Measurements from ENCODE around the gene TCF7. TPM values are rescaled to one million over a fixed set of nuclear protein-coding genes. Genes with fewer than 3 reads are reported as not detected.

The TCF7 gene
- total RNA-seq, 1 donor from 2014 or later = 7.5 TPM

DNA sequence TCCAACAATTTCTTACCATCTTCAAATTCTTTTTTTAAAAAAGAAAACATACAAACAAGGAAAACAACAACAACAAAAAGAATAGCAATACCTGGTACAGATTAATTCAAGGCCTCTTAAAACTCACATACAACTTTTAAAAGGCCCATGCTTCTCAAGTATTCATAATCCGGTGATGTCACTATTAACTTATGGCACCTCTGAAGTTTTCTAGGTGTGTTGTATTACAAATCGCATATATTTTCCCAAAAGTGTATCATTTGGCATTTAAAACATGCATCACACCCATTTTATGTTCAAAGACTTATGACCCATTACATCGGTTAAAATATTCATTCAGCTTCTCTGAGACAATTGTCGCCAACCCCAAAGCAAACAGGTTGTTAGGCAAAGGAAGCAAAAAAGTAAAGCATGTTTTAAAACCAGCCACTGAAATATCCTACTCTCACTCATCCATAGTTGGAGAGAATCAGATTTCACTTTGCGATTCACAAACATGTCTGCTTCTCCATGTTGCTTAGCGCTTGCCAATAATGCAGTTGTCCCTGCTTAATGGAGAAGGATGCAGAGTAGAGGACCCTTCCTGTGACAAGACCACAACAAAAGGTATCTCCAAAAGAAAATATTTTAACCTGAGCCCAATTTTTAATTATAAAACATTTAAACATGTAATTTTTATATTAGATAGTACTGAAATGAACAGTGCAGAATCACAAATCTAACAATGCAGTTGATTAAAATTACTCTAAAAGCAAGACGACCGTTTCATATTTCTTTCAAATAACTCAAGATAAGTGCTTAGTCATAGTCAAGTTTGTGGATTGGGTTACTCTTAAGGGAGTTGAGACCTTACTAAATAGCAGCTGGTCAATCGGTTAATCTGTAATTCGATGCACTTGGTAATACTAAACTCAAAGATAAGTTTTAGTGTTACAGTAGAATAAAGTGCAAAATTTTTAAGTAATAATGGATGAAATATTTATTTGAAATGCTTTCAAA, 60.7 kb downstream of the TCF7 start:
- H3K4me3 Mint-ChIP-seq = peak overlapping the region; percentile 96
- H3K27me3 Mint-ChIP-seq (ENCODE audit: low read depth) = no peaks in the 10 kb centered on the region
- H3K27ac Mint-ChIP-seq = peak overlapping the region; percentile 99

DNA sequence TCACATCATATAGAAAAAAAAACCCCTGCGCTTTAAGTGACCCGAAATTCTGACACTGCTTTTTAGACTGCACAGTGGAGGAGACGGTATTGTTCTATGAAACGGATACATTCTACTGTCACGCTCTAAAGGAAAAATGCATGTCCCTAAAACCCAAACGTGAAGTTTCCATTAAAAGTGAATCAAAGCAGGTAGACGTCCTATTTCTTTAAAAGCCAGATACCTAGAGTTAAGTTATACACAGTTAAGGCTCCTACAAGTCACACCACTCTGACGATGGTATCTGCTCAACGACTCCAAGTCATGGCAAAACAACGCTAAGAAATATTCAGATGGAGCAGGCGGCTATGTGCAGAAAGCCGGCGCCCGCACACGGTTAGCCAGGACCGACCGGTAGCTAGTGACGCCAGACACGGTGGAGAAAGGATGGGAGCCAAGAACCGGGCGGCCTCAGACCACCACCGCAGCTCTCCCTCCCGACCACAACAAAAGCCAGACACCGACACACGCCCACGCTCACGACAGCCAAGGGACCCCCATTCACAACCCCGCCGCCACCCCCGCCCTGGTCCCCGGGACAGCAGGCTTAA, 61.5 kb downstream of the TCF7 start:
- Mint-ChIP-seq H3K9me3 (no peaks in the 10 kb centered on the region), H3K27ac (peak overlapping the region; percentile 99), H3K27me3 (ENCODE audit: low read depth) (no peaks in the 10 kb centered on the region), H3K4me3 (peak overlapping the region; percentile 96), H3K36me3 (peaks cover 13% of the 10 kb centered on the region), H3K4me1 (peaks cover 29% of the 10 kb centered on the region)
- no peak for DNase-seq (ENCODE audit: low spot score in 2 of 2, unreplicated experiment in 2 of 2)
- TF ChIP-seq, protein P1, sequence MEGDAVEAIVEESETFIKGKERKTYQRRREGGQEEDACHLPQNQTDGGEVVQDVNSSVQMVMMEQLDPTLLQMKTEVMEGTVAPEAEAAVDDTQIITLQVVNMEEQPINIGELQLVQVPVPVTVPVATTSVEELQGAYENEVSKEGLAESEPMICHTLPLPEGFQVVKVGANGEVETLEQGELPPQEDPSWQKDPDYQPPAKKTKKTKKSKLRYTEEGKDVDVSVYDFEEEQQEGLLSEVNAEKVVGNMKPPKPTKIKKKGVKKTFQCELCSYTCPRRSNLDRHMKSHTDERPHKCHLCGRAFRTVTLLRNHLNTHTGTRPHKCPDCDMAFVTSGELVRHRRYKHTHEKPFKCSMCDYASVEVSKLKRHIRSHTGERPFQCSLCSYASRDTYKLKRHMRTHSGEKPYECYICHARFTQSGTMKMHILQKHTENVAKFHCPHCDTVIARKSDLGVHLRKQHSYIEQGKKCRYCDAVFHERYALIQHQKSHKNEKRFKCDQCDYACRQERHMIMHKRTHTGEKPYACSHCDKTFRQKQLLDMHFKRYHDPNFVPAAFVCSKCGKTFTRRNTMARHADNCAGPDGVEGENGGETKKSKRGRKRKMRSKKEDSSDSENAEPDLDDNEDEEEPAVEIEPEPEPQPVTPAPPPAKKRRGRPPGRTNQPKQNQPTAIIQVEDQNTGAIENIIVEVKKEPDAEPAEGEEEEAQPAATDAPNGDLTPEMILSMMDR (IDR thresholded peaks at IDR 0.05; ENCODE audit: unreplicated experiment) = no peak

More for the DNA sequence above, 60.7 kb downstream of the TCF7 start:
- H3K36me3 Mint-ChIP-seq = peaks cover 13% of the 10 kb centered on the region
- no peak for DNase-seq (ENCODE audit: low spot score in 2 of 2, unreplicated experiment in 2 of 2)
- no peaks in the 10 kb centered on the region for H3K9me3 Mint-ChIP-seq
- TF ChIP-seq, protein P1 (IDR thresholded peaks at IDR 0.05; ENCODE audit: unreplicated experiment) = no peak
- H3K4me1 Mint-ChIP-seq = peaks cover 29% of the 10 kb centered on the region

DNA sequence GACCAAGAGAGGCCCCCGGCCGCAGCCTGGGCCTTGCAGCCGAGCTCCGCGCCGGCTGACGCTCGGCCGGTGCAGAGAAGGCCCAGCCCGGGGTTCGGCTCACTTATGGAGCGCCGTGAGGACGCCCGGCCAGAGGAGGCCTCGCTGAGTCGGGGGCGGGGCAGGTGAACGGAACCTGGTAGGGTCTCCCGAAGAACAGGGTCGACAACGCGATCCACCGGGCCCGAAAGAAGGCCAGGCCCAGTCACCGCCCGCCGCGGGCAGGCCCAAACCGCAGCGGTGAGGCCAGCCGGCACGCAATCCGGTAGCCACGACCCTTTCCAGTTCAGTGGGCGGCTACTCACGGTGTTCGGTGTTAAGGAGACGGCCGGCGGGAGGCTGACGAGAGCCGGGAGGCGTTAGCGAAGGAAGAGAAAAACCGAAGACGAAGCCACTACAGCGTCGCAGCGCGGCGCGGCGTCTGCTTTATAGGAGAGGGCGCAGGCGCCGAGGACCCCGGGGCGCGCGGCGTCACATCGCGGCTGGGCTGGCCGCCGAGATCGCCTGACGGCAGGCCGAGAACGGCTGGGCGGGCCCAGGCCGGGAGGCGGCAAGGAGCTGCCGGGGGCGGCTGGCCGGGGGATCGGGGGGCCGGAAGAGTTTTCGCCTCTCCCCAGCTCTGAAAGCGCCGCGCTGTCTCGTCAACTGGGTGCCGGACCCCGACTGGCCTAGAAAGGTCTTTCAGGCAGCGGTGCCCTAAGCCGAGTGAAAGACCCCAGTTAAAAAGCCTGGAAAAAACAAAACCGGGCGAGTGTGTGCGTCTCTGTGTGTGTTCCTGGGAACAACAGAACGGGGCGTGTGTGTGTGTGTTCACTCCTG, 62.3 kb downstream of the TCF7 start, which contains the start of gene SKP1:
SKP1 (minus strand) TSS at position 440 of the 858 bp plus-strand sequence. CDS start 2,928 bp downstream, outside the sequence.
- H3K4me3 Mint-ChIP-seq = peak within 1 kb of the TSS; percentile 96
- peak; percentile 75 to 89 for DNase-seq (ENCODE audit: low spot score in 2 of 2, unreplicated experiment in 2 of 2)
- no peaks in the 10 kb centered on the region for H3K9me3 Mint-ChIP-seq
- peaks cover 7% of the 10 kb centered on the region for H3K36me3 Mint-ChIP-seq
- TF ChIP-seq, protein P1 (IDR thresholded peaks at IDR 0.05; ENCODE audit: unreplicated experiment) = no peak
- peak within 1 kb of the TSS; percentile 99 for H3K27ac Mint-ChIP-seq
- peaks cover 29% of the 10 kb centered on the region for H3K4me1 Mint-ChIP-seq
- H3K27me3 Mint-ChIP-seq (ENCODE audit: low read depth) = no peaks in the 10 kb centered on the region

DNA sequence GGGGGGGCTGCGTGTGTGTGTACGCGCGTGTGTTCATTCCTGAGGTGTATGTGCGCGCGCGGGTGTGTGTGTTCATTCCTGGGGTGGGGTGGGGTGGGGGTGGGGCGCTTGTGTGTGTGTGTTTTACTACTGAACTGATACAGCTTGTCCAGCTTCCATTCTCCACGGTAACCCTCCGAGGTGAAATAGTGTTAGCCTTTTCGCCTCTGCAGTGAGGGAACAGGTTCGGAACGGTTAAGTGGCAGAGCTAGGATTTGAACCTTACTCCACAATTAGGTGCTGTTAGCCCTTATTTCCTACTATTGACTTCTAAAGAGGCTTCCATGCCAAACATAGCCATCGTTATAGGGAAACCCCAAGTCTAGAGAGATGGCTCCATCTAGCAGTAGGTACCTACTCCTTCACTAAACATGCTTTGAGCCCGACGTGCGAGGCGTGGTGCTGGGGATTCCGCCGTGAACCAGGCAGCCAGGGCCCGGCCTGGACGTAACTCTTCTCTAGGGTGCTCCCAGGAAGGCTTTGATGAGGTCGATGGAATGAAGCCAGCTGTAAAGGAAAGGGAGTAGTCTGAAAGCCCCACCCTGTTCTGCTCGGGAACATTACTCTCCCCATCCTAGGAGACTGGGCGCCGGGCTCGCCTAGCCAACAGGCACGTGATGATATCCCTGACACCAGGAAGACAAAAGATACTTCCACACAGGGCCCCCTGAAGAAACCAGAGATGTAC, 63.1 kb downstream of the TCF7 start:
- peak overlapping the region; percentile 99 for H3K27ac Mint-ChIP-seq
- H3K4me3 Mint-ChIP-seq = peak overlapping the region; percentile 96
- DNase-seq (ENCODE audit: low spot score in 2 of 2, unreplicated experiment in 2 of 2) = peak in 1 of 2 experiments; percentile 45
- no peaks in the 10 kb centered on the region for H3K9me3 Mint-ChIP-seq
- peaks cover 29% of the 10 kb centered on the region for H3K4me1 Mint-ChIP-seq
- no peaks in the 10 kb centered on the region for H3K27me3 Mint-ChIP-seq (ENCODE audit: low read depth)
- peaks cover under 1% of the 10 kb centered on the region for H3K36me3 Mint-ChIP-seq
- TF ChIP-seq, protein P1 (IDR thresholded peaks at IDR 0.05; ENCODE audit: unreplicated experiment) = no peak

DNA sequence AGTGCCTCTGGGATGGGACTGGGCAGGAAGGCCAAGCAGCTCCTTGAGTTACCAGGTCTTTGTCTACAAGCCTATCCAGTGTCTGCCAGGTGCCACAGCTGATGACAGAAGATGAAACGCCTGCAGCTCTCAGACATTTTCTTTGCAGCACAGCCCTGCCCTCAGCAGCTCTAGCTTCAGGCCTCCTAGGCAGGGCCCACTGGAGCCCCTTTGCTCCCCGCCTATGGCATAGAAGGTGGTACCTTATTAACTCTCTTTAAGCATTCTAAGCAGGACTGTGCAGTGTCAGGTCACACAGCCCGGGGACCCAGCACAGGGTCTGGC, 63.6 kb downstream of the TCF7 start:
- Mint-ChIP-seq H3K4me3 (peak overlapping the region; percentile 96), H3K36me3 (no peaks in the 10 kb centered on the region), H3K27ac (peak overlapping the region; percentile 99), H3K27me3 (ENCODE audit: low read depth) (no peaks in the 10 kb centered on the region), H3K9me3 (no peaks in the 10 kb centered on the region), H3K4me1 (peaks cover 29% of the 10 kb centered on the region)
- TF ChIP-seq, protein P1 (IDR thresholded peaks at IDR 0.05; ENCODE audit: unreplicated experiment) = no peak
- no peak for DNase-seq (ENCODE audit: low spot score in 2 of 2, unreplicated experiment in 2 of 2)
